IPS-NIHi7 (cell line): Measurements from ENCODE around the gene GNE.
A peak's percentile ranks its signal among the peaks of the same experiment; 100 is the strongest.
"Not testable (repeated sequence)": the region's sequence is repeated elsewhere in the genome, so short reads cannot be mapped to it uniquely, and the experiment has no call there.

Source experiments
- DNase-seq: peaks from one replicate; pipeline ENCODE4 v3.0.0; 2012; ENCODE audit warnings: mixed read lengths; ENCODE audit errors: extremely low spot score

GNE gene, protein sequence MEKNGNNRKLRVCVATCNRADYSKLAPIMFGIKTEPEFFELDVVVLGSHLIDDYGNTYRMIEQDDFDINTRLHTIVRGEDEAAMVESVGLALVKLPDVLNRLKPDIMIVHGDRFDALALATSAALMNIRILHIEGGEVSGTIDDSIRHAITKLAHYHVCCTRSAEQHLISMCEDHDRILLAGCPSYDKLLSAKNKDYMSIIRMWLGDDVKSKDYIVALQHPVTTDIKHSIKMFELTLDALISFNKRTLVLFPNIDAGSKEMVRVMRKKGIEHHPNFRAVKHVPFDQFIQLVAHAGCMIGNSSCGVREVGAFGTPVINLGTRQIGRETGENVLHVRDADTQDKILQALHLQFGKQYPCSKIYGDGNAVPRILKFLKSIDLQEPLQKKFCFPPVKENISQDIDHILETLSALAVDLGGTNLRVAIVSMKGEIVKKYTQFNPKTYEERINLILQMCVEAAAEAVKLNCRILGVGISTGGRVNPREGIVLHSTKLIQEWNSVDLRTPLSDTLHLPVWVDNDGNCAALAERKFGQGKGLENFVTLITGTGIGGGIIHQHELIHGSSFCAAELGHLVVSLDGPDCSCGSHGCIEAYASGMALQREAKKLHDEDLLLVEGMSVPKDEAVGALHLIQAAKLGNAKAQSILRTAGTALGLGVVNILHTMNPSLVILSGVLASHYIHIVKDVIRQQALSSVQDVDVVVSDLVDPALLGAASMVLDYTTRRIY

DNA sequence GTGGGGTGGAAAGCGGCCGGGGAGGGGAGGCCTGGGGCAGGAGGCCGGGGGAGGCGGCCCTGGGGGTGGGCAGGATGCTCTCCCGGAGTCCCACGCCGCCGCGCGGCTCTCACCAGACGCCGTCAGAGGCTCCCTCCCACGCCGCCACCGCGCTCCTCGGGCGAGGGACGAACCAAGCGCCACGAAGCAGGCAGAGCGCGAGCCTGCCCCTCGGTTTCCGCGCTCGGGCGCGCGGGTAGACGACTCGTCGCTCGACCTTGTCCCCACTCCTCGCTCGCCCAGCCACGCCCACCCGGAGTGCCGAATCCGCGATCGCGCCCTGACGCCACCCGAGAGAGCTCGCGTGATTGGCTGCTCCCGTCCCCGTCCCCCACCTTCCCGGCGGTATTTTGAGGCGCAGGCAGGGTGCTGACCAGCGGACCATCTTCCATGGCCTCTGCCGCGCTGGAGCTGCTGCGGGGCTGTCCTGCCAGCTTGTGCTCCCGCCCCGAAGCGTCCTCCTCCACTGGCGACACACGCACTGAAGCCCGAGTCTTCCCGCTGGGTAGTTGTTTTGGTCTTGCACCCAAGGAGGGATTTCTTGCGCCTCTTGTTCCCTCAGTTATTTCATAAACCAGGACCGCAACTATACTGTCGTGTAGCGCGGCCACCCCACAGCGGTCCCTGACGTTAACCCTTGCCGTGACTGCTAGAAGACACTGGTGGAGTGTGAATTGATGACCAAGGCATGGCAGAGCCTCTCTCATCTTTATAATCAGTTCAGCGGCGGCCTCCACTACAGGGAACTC lies at the start of gene GNE:
GNE (minus strand) TSS at position 241 of the 788 bp plus-strand sequence. CDS start 9,093 bp downstream, outside the sequence.
- DNase-seq, result peak; percentile 95

GRCh38 chr9:36306471-36307306 lies 48.4 kb upstream of the GNE start:
- DNase-seq, result no peak

DNA sequence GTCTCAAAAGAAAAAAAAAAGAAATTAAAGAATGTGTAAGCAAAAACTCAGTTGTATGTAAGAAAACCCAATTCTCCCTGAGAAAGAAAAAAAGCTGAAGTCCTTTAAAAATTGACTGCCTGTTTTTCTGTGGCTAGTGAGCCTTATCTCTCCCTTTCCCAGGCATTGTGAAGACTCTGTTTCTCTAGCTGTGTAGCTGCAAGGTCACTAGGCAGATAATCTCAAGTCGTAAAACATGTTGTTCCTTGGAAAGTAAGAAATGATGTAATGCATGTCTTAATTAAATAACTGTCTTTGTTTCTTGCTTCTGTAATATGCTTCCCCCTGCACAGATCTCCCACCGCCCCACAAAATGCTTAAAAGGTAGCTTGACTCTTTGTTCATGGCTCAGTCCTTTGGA lies 46.1 kb upstream of the GNE start:
- DNase-seq, result not testable (repeated sequence)

DNA sequence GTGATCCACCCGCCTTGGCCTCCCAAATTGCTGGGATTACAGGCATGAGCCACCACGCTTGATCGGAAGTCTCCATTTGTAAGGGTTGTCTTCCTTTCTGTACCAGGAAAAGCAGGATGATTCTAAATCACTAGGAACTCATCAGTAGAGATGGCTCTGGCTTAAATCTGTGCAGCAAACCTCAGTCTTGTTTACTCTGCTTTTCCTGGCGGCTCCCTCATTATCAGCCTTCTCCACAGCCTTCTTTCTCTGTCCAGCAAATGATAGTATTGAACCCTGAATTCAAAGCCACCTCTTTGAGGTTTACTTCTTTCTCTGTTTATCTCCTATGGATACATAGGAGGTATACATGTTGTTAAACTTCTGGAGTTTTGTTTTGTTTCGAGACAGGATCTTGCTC lies 43.0 kb upstream of the GNE start:
- DNase-seq, result no peak

GRCh38 chr9:36298566-36298965 lies 40.3 kb upstream of the GNE start:
- no peak for DNase-seq

DNA sequence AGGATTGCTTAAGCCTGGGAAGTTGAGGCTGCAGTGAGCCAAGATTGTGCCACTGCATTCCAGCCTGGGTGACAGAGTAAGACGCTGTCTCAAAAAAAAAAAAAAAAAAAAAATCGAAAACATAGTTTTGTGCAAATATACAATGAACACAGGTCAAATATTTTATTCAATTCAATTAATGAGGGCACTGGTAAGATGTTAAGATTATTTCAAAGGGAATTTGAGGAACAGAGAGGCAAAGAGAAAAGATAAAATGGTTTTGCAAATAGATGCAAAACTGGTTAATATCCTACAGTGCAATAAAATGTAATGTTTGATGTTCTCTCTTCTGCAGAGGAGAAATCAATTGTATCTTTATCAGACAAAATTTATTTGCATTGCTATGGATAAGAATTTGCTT lies 39.5 kb upstream of the GNE start:
- DNase-seq, result no peak

- DNase-seq, result not testable (repeated sequence)
Measured at GRCh38 chr9:36294996-36295395, 36.7 kb upstream of the GNE start.

DNA sequence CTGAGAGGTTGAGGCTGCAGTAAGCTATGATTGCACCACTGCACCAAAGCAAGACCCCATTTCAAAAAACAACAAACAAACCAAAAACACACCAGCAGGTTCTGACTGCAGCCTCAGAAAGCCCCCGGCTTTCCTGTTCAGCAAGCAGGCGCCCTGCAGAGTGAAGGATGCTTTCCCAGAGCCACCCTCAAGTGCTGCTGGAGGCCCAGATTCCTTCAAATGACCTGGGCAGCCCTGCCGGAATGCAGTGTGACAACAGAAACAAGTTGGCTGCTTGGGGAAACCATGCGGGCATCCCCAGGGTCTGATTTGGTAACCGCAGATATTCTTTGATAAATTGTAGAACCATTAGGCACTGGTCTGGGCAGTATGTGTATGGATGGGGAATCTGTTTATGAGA lies 35.7 kb upstream of the GNE start:
- no peak for DNase-seq

DNA sequence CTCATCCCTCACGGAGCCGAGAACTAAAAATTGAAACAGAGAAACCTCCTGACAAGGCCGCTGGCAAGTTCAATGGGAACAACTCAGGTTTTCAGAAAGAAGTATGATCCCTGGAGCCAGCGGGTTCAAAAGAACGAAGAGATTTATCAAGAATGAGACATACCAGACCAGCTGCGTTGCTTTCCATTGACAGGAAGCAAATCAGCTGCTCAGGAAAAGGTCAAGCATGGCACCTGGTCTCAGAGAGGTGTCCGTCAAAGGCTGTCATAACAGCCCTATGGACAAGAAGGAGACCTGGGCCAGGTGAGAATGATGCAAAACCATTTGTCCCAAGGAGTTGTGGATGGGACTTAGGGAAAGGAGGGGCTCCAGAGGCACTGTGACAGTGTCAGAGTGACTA lies 34.9 kb upstream of the GNE start:
- DNase-seq, result no peak

DNA sequence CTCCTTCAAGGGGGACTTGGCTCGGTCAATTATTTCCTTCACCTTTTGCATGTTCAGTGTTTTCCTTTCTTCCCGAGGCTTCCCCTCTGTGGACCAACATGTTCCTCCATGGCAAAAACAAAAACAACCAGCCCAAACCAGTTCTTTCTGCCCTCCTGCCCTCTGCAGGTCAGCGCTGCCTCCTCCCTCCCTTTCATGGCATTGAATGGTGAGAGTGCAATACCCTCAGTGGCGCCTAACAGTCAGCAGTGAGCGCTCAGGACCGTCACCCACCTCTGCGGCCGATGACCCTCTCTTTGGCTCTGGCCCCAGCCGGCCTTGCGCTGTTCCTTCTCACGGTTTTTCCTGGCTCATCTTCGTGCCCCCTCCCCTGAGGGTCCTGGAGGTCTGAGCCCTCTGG lies 34.4 kb upstream of the GNE start:
- peak; percentile 41 for DNase-seq

- DNase-seq, result no peak
Measured at GRCh38 chr9:36290996-36291395, 32.7 kb upstream of the GNE start.

- no peak for DNase-seq
Measured at GRCh38 chr9:36289836-36290435, 31.7 kb upstream of the GNE start.

DNA sequence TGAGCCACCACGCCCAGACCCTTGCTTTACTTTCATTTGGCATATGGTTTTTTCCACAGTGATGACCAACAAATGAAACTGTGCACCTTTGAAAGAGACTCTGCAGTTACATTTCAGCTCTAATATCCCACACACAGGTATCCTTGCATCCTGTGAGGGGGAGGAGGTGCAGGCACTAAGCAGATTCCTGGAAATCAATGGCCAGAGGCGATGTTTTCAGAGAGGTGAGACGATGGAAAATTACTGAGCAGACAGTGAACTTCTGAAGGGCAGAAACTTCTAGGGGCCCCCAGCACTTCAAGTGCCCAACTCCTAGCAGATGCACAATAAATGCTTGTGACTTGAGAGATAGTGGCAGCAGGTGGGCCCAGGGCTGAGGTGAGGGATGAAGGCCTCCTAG lies 29.8 kb upstream of the GNE start:
- no peak for DNase-seq

DNA sequence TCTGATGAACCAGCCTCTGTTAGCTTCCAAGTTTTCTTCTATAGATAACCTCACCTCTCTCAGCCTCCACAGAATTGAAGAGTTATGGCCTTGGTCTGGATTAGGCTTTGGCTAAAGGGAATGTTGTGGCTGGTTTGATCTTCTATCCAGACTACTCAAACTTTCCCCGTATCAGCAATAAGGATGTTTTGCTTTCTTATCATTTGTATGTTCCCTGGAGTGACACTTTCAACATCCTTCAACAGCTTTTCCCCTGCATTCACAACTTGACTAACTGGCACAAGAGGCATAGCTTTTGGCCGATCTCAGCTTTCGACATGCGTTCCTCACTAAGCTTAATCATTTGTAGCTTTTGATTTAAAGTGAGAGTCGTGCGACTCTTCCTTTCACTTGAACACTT lies 28.1 kb upstream of the GNE start:
- DNase-seq, result no peak

DNA sequence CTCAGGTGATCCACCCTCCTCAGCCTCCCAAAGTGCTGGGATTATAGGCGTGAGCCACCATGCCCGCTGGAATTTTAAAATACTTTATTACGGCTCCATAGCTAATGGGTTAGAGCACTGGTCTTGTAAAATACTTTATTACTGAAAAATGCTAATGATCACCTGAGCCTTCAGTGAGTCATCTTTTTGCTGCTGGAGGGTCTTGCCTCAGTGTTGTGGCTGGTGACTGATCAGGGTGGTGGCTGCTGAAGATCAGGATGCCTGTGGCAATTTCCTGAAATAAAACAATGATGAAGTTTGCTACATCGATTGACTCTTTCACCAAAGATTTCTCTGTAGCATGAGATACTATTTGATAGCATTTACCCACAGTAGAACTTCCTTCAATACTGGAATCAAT lies 26.0 kb upstream of the GNE start:
- DNase-seq, result no peak

GRCh38 chr9:36282275-36282674 lies 24.0 kb upstream of the GNE start:
- no peak for DNase-seq

DNA sequence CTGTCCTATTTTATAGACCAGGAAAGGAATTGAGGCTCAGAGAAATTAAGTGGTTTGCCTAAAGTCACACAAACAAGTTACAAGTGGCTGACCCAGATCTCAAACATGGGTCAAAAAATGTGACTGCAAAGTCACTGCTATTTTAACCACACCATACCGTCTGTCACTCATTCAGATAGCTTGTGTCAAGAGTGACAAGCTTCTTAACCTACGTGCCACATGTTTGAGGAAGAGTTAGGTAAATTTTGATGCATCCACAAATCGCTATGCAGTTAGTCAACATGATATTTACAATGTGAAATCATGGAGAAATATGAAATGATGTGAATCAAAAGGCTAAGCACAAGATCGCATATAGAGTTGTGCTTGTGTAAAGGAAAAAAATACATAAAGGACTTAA lies 22.7 kb upstream of the GNE start:
- DNase-seq, result no peak

DNA sequence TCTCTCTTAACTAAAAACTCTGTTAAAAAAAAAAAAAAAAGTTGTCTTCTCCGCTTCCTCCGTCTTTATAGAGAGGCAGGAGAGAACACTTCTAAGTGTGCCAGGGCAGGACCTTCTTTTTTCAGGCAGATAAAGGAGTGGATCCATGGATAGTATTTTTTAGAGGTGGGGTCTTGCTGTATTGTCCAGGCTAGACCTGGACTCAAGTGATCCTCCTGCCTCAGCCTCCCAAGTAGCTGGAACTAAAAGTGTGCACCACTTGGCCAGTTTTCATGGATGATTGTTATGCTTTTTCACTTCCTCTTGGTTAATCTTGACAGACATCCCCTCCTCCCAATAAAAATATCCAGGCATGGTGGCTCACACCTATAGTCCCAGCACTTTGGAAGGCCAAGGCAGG lies 20.0 kb upstream of the GNE start:
- no peak for DNase-seq

DNA sequence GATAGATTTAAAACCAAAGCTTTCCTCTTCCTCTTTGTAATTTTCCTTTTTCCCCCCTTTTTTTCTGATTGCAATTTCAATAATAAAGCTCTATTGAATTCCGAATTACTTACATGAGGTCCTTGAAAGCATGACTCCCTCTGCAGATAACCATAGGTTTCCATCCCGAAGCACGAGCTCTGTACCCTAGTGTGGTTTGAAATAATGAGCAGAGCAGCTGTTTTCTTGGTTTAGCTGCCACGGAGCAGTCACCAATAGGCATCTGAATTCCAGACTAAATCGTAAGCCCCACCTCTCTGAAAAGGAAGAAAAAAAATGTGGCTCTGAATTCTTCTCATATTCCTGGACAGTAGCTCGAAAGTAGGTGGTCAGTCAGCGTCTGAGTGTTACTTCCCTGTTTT lies 18.5 kb upstream of the GNE start:
- no peak for DNase-seq

DNA sequence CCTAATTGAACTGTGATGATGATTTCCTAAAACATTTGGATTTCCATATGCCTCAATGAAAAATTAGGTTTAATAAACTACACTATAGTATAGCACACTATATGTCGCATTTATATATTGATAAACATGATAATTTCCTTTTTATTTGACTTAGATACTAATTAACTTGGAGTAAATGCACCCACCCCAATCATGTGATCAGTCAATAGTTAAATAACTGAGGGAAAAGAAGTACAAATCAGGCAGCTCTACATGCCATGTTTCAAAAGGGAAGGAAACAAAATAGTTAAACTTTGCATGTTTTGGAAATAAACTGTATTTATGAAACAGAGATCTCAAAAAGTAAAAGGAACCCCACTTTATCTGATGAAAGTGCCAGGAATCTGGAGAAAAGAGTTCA lies 18.0 kb upstream of the GNE start:
- no peak for DNase-seq

DNA sequence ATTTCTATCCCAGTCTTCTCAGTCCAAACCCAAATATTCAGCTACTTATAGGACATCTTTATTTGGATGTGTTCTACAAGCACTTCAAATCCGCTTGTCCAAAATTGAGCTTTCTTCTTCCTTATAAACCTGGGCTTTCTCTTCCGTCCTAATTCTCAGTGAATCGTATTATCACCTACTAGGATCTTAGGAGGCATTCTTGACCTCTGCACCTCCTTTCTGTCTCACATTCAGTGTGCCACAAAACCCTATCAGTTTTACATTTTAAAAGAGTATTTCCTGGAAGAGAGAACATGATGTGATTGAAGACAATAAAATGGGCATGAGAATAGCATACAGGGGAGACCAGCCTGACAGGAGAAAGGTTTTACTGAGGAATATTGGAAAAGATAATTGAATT lies 16.8 kb upstream of the GNE start:
- no peak for DNase-seq
